ENCODE results near the gene COG8. TPM values are rescaled to one million over a fixed set of nuclear protein-coding genes. Genes with fewer than 3 reads are reported as not detected.

Gene COG8
- total RNA-seq, 1 experiment from 2014 or later = 49.2 TPM

DNA sequence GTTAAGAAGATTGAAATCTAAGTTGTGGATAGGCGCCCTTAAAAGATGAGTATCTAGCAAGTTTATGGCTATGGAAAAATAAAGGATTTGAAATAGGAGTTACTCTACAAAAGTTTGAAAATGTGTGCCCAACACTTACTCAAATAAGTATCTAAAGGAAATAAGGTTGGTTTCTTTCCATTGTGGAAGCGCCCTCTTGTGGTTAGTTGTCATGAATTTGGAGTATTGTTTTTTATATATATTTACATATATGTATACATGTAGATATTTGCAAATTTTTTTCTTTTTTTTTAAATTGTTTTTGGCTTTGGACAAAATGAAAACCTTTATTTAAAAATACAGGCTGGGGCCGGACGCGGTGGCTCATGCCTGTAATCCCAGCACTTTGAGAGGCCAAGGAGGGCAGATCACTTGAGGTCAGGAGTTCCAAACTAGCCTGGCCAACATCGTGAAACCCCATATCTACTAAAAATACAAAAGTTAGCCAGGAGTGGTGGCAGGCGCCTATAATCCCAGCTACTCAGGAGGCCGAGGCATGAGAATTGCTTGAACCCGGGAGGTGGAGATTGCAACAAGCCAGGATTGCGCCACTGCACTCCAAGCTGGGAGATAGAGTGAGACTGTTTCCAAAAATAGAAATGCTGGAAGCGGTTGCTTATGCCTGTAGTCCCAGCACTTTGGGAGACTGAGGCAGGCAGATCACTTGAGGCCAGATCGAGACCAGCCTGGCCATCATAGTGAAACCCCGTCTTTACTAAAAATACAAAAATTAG lies 52.2 kb downstream of the COG8 start:
- H3K9me2 ChIP-seq (replicated peaks; ENCODE audit: insufficient read depth, low read length) = no peaks in the 10 kb centered on the region
- H3K27ac ChIP-seq (ENCODE audit: low read length) = no peak overlapping the region
- peak; percentile 85 for DNase-seq
- no peaks in the 10 kb centered on the region for H3K9me3 ChIP-seq (ENCODE audit: low read length)
- H2AFZ ChIP-seq (ENCODE audit: low read length) = no peak overlapping the region
- H3K36me3 ChIP-seq (ENCODE audit: insufficient read depth, low read length) = peaks cover 5% of the 10 kb centered on the region; the same call in 1 of the 2 replicates
- no peak overlapping the region for H3K4me2 ChIP-seq (ENCODE audit: low read depth, low read length, poor library complexity, severe bottlenecking)
- no peaks in the 10 kb centered on the region for H3K27me3 ChIP-seq (ENCODE audit: low read length)
- H3K4me3 ChIP-seq (ENCODE audit: low read length) = no peak overlapping the region
- H3K4me1 ChIP-seq (ENCODE audit: low read length) = no peaks in the 10 kb centered on the region
- peaks cover 35% of the 10 kb centered on the region for H3K79me2 ChIP-seq (ENCODE audit: low read length)
- no peaks in the 10 kb centered on the region for H4K20me1 ChIP-seq (ENCODE audit: insufficient read depth, low read depth, low read length)
- no peak overlapping the region for H3K9ac ChIP-seq (ENCODE audit: low read length)

DNA sequence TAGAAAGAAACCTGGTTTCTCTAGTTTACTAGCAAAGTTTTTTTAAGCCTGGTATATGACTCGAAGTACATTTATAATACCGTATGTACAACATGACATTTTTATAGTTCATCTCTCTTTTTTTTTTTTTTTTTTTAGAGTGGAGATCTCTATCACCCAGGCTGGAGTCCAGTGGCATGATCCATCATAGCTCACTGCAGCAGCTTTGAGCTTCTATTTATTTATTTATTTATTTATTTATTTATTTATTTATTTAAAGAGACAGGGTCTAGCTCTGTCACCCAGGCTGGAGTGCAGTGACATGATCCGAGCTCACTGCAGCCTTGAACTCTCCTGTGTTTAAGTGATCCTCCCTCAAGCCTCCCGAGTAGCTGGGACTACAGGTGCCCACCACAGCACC lies 54.1 kb downstream of the COG8 start:
- Histone ChIP-seq H3K79me2 (ENCODE audit: low read length) (peaks cover 32% of the 10 kb centered on the region), H3K4me1 (ENCODE audit: low read length) (no peaks in the 10 kb centered on the region), H3K4me2 (ENCODE audit: low read depth, low read length, poor library complexity, severe bottlenecking) (no peak overlapping the region), H3K4me3 (ENCODE audit: low read length) (no peak overlapping the region), H3K9me2 (replicated peaks; ENCODE audit: insufficient read depth, low read length) (no peaks in the 10 kb centered on the region), H2AFZ (ENCODE audit: low read length) (no peak overlapping the region), H3K9ac (ENCODE audit: low read length) (no peak overlapping the region), H3K27ac (ENCODE audit: low read length) (no peak overlapping the region), H4K20me1 (ENCODE audit: insufficient read depth, low read depth, low read length) (no peaks in the 10 kb centered on the region), H3K27me3 (ENCODE audit: low read length) (no peaks in the 10 kb centered on the region), H3K36me3 (ENCODE audit: insufficient read depth, low read length) (peaks cover 5% of the 10 kb centered on the region; the same call in 1 of the 2 replicates), H3K9me3 (ENCODE audit: low read length) (no peaks in the 10 kb centered on the region)
- DNase-seq = no peak

DNA sequence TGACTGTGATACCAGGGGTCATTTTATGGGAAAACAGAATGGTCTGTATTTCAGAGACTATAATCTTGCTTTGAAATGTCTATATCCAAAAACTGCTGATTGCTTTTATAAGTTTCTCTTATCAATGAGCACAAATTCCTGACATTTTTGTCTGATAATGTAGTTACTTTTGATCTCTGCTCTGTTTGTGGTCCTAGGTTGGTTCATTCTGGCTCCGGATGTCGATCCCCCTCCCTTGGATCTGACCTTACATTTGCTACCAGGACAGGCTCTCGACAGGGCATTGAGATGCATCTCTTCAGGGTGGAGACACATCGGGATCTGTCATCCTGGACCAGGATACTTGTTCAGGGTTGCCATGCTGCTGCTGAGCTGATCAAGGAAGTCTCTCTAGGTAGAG lies 55.5 kb downstream of the COG8 start:
- H3K27ac ChIP-seq (ENCODE audit: low read length) = no peak overlapping the region
- no peak for DNase-seq

DNA sequence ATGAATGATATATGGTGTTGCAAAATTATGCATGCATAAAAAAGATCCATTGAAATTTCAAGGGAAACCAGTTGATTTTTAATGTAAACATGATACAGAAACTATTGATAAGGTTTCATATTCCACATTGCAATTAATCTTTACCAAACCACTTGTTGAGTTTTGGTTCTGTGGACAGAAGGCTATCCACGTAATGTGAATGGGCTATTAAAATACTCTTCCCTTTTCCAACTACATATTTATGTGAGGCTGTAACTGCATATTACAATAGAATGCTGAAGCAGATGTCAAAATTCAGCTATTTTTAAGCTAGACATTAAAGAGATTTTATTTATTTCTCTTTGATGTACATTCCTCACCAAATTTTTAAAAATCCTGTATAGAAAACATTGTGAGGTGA lies 62.0 kb downstream of the COG8 start:
- Histone ChIP-seq H3K79me2 (ENCODE audit: low read length) (peaks cover 36% of the 10 kb centered on the region), H3K9me3 (ENCODE audit: low read length) (no peaks in the 10 kb centered on the region), H3K9me2 (replicated peaks; ENCODE audit: insufficient read depth, low read length) (no peaks in the 10 kb centered on the region), H4K20me1 (ENCODE audit: insufficient read depth, low read depth, low read length) (no peaks in the 10 kb centered on the region), H3K27me3 (ENCODE audit: low read length) (no peaks in the 10 kb centered on the region), H3K36me3 (ENCODE audit: insufficient read depth, low read length) (peaks cover 4% of the 10 kb centered on the region; the same call in 1 of the 2 replicates), H3K27ac (ENCODE audit: low read length) (no peak overlapping the region), H3K9ac (ENCODE audit: low read length) (no peak overlapping the region), H3K4me3 (ENCODE audit: low read length) (no peak overlapping the region), H3K4me1 (ENCODE audit: low read length) (no peaks in the 10 kb centered on the region), H2AFZ (ENCODE audit: low read length) (no peak overlapping the region), H3K4me2 (ENCODE audit: low read depth, low read length, poor library complexity, severe bottlenecking) (no peak overlapping the region)
- DNase-seq = no peak

More for the DNA sequence above, 55.5 kb downstream of the COG8 start:
- Histone ChIP-seq H3K4me3 (ENCODE audit: low read length) (no peak overlapping the region), H3K79me2 (ENCODE audit: low read length) (peaks cover 30% of the 10 kb centered on the region), H3K4me1 (ENCODE audit: low read length) (no peaks in the 10 kb centered on the region), H3K27me3 (ENCODE audit: low read length) (no peaks in the 10 kb centered on the region), H3K36me3 (ENCODE audit: insufficient read depth, low read length) (peaks cover 5% of the 10 kb centered on the region; the same call in 1 of the 2 replicates), H4K20me1 (ENCODE audit: insufficient read depth, low read depth, low read length) (no peaks in the 10 kb centered on the region), H3K9me3 (ENCODE audit: low read length) (no peaks in the 10 kb centered on the region), H3K9ac (ENCODE audit: low read length) (no peak overlapping the region), H3K4me2 (ENCODE audit: low read depth, low read length, poor library complexity, severe bottlenecking) (no peak overlapping the region), H3K9me2 (replicated peaks; ENCODE audit: insufficient read depth, low read length) (no peaks in the 10 kb centered on the region), H2AFZ (ENCODE audit: low read length) (no peak overlapping the region)

Other genes with a start within 250 kb of the COG8 start
- gene HAS3, start 233.9 kb downstream of the COG8 start, total RNA-seq (2014; rRNA removed; shearing (Covaris generic); ENCODE audit: low replicate concordance) = 1.9 TPM in 2 replicates
- gene CHTF8, start 207.0 kb downstream of the COG8 start, total RNA-seq (2014; rRNA removed; shearing (Covaris generic); ENCODE audit: low replicate concordance) = 87.0 and 98.5 TPM in 2 replicates
- 22.0 and 31.6 TPM in 2 replicates for gene UTP4, start 206.9 kb downstream of the COG8 start, total RNA-seq (2014; rRNA removed; shearing (Covaris generic); ENCODE audit: low replicate concordance)
- 17.7 and 43.3 TPM in 2 replicates for gene SNTB2, start 152.4 kb downstream of the COG8 start, total RNA-seq (2014; rRNA removed; shearing (Covaris generic); ENCODE audit: low replicate concordance)
- gene VPS4A, start 28.2 kb downstream of the COG8 start, total RNA-seq (2014; rRNA removed; shearing (Covaris generic); ENCODE audit: low replicate concordance) = 18.3 and 32.2 TPM in 2 replicates
- gene PDF, start 9.0 kb downstream of the COG8 start, total RNA-seq (2014; rRNA removed; shearing (Covaris generic); ENCODE audit: low replicate concordance) = 13.5 and 53.9 TPM in 2 replicates
- 21.8 and 24.4 TPM in 2 replicates for gene NIP7, start 208 bp upstream of the COG8 start, total RNA-seq (2014; rRNA removed; shearing (Covaris generic); ENCODE audit: low replicate concordance)
- 1.8 TPM in 1 of 2 replicates, not detected in the other for gene TMED6, start 12.2 kb upstream of the COG8 start, total RNA-seq (2014; rRNA removed; shearing (Covaris generic); ENCODE audit: low replicate concordance)
- gene TERF2, start 46.4 kb upstream of the COG8 start, total RNA-seq (2014; rRNA removed; shearing (Covaris generic); ENCODE audit: low replicate concordance) = 22.1 and 43.5 TPM in 2 replicates
- 33.9 and 194 TPM in 2 replicates for gene CYB5B, start 85.1 kb upstream of the COG8 start, total RNA-seq (2014; rRNA removed; shearing (Covaris generic); ENCODE audit: low replicate concordance)
- gene NFAT5, start 226.4 kb upstream of the COG8 start, total RNA-seq (2014; rRNA removed; shearing (Covaris generic); ENCODE audit: low replicate concordance) = 10.1 and 41.6 TPM in 2 replicates

Measured in Karpas-422 (cell line).